Glomerular visceral epithelial cell (primary cell): ENCODE measurements around the gene NUSAP1.
"Not testable (repeated sequence)": the region's sequence is repeated elsewhere in the genome, so short reads cannot be mapped to it uniquely, and the experiment has no call there.

Source experiments
- DNase-seq: peaks from one replicate; pipeline ENCODE4 v3.0.0-alpha.2; 2016; ENCODE audit errors: extremely low spot score

Gene NUSAP1

DNA sequence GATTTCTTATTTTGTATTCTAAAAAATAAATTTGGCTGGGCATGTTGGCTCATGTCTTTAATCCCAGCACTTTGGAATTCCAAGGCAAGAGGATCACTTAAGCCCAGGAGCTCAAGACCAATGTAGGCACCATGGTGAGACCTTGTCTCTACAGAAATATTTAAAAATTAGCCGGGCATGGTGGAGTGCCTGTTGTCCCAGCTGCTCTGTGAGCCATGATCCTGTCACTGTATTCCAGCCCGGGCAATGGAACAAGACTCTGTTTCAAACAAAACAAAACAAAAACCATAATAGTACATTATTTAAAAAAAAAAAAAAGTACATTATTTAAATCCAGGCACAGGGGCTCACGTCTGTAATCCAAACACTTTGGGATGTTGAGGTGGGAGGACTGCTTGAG lies 78.8 kb downstream of the NUSAP1 start:
- no peak for DNase-seq

DNA sequence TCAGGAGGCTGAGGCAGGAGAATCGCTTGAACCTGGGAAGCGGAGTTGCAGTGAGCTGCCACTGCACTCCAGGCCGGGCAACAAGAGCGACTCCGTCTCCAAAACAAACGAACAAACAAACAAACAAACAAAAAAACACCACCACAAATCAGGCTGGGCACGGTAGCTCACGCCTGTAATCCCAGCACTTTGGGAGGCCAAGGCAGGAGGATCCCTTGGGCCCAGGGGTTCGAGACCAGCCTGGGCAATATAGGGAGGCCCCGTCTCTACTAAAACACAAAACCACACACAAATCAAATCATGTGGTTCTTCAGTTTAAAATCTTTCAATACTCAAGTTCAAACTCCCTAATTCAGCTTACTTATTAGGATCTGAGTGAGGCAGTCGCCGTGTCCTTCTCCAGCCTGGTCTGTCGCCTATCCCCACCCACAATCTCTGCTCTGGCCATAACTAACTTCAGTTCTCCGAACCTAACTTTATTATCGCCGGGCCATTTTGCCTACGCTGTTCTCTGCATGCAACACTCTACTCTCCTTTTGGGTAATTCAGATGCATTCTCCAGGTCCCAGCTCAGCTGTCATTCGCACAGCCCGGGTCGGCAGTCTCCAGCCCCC lies 83.6 kb downstream of the NUSAP1 start:
- DNase-seq = no peak

DNA sequence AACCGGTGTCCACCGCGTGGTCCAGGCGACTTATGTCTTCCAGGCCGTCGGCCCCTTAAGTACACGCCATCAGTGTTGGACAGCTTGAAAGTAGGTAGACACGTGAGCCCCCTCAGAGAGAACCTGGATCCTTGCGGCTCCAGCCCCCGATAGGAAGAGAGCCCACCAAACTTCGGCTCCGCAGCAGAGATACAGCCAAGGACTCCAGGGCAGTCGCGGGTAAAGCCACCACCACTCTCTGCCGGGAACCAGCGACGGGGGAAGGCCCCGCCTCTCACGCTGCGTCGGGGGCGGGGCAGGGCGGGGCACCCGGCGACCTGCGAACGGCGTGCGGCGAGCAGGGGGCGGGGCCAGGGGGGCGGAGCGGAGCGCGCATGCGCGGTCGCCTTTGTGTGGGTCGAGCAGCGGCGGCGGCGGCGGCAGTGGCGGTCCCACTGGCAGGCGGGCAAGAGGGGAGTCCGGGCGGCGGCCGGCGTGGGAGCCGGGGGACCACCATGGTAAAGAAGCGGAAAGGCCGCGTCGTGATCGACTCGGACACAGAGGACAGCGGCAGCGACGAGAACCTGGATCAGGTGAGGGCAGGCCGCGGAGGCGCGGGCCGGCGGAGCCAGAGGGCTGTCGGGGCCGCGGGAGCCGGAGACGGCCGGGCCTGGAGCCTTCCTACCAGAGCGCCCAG lies 84.2 kb downstream of the NUSAP1 start, which contains the start of gene RTF1:
RTF1 (plus strand) TSS at position 354 of the 676 bp plus-strand sequence; CDS start at position 375, 21 bp downstream.
- peak; percentile 95 for DNase-seq

- DNase-seq = peak; percentile 38
Measured at GRCh38 chr15:41417418-41418195, 84.9 kb downstream of the NUSAP1 start.

GRCh38 chr15:41423979-41424659 lies 91.4 kb downstream of the NUSAP1 start:
- DNase-seq = no peak

DNA sequence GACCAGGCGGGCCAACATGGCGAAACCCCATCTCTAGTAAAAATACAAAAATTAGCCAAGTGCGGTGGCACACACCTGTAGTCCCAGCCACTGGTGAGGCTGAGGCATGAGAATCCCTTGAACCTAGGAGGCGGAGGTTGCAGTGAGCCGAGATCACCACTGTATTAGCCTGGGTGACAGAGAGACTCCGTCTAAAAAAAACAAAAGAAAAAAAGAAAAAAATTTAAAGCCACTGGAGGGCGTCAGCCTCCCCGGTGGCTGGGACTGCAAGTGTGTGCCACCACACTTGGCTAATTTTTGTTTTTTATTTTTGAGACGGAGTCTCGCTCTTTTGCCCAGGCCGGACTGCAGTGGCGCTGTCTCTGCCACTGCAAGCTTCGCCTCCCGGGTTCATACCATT lies 92.1 kb downstream of the NUSAP1 start:
- DNase-seq = no peak

GRCh38 chr15:41425907-41426306 lies 93.2 kb downstream of the NUSAP1 start:
- DNase-seq = not testable (repeated sequence)

- no peak for DNase-seq
Measured at GRCh38 chr15:41429003-41429890, 96.6 kb downstream of the NUSAP1 start.
